GM23338 (cell line): ENCODE data around the gene MARCHF7. TPM values are rescaled to one million over a fixed set of nuclear protein-coding genes. Genes with fewer than 3 reads are reported as not detected.

Experiments used
- ATAC-seq: fragments of 200-7000 bp; cut with Tn5 transposase; 3 replicates; pipeline ENCODE4 v1.9.1; 2020
- DNase-seq: peaks from one replicate; pipeline ENCODE4 v3.0.0-alpha.2; 2015; ENCODE audit warnings: low spot score
- H2AFZ ChIP-seq: fragments of 200-600 bp; sonication (generic); 2 replicates; pipeline ENCODE4 v1.8.0; 2016; ENCODE audit warnings: antibody characterized with exemption, mild to moderate bottlenecking, moderate library complexity
- H3F3A ChIP-seq: fragments of 200-600 bp; sonication (generic); replicated peaks from 2 replicates; pipeline ENCODE4 v1.8.0; 2017; ENCODE audit warnings: antibody characterized with exemption, mixed run types, low read depth
- H3K27ac ChIP-seq: fragments of 200-600 bp; sonication (generic); 2 replicates; pipeline ENCODE4 v1.6.1; 2016; ENCODE audit warnings: low read depth
- H3K27me3 ChIP-seq: fragments of 200-600 bp; sonication (generic); 2 replicates; pipeline ENCODE4 v1.8.0; 2016; ENCODE audit warnings: mild to moderate bottlenecking, mixed run types, moderate library complexity; ENCODE audit not compliant: insufficient read depth
- H3K36me3 ChIP-seq: fragments of 200-600 bp; sonication (generic); 2 replicates; pipeline ENCODE4 v1.8.0; 2016; ENCODE audit warnings: mild to moderate bottlenecking; ENCODE audit not compliant: insufficient read depth
- H3K4me1 ChIP-seq: fragments of 200-600 bp; sonication (generic); 2 replicates; pipeline ENCODE4 v1.8.0; 2016; ENCODE audit warnings: mild to moderate bottlenecking, moderate library complexity; ENCODE audit not compliant: insufficient read depth
- H3K4me2 ChIP-seq: fragments of 200-600 bp; sonication (generic); 2 replicates; pipeline ENCODE4 v1.7.1; 2017; ENCODE audit warnings: mixed run types
- H3K4me3 ChIP-seq: fragments of 200-600 bp; sonication (generic); 2 replicates; pipeline ENCODE4 v1.6.1; 2016; ENCODE audit warnings: mixed run types
- H3K79me2 ChIP-seq: fragments of 200-600 bp; sonication (generic); replicated peaks from 2 replicates; pipeline ENCODE4 v1.8.0; 2017; ENCODE audit warnings: mild to moderate bottlenecking; ENCODE audit not compliant: insufficient read depth
- H3K9me2 ChIP-seq: fragments of 200-600 bp; sonication (generic); 2 replicates; pipeline ENCODE4 v1.8.0; 2017; ENCODE audit not compliant: insufficient read depth
- H4K20me1 ChIP-seq: fragments of 200-600 bp; sonication (generic); replicated peaks from 2 replicates; pipeline ENCODE4 v1.8.0; 2017; ENCODE audit warnings: mild to moderate bottlenecking; ENCODE audit not compliant: insufficient read depth
- H3K27ac Mint-ChIP-seq: 2 replicates; pipeline ENCODE4 v1.8.0; 2020; ENCODE audit warnings: inconsistent platforms, mild to moderate bottlenecking, moderate library complexity, mixed read lengths
- H3K27me3 Mint-ChIP-seq: 3 replicates; pipeline ENCODE4 v1.8.0; 2022; ENCODE audit warnings: low read depth, mild to moderate bottlenecking, moderate library complexity, mixed read lengths, inconsistent platforms; ENCODE audit not compliant: insufficient read depth, poor library complexity
- H3K36me3 Mint-ChIP-seq: 3 replicates; pipeline ENCODE4 v1.8.0; 2021; ENCODE audit warnings: low read depth, mild to moderate bottlenecking, inconsistent platforms, moderate library complexity, mixed read lengths
- H3K4me1 Mint-ChIP-seq: 3 replicates; pipeline ENCODE4 v1.8.0; 2020; ENCODE audit warnings: mild to moderate bottlenecking, inconsistent platforms, mixed read lengths
- H3K4me3 Mint-ChIP-seq: 3 replicates; pipeline ENCODE4 v1.8.0; 2021; ENCODE audit warnings: moderate library complexity, mild to moderate bottlenecking, inconsistent platforms, mixed read lengths
- H3K9me3 Mint-ChIP-seq: 3 replicates; pipeline ENCODE4 v1.8.0; 2020; ENCODE audit warnings: moderate library complexity, mild to moderate bottlenecking, inconsistent platforms, mixed read lengths
- CREB1 ChIP-seq: fragments of 250-450 bp; sonication (Bioruptor Pico); IDR thresholded peaks from 2 replicates; pipeline ENCODE4 v1.5.0; 2020; ENCODE audit warnings: low read depth, mild to moderate bottlenecking, moderate library complexity
- EZH2 ChIP-seq: fragments of 200-600 bp; sonication (generic); IDR thresholded peaks from one replicate; pipeline ENCODE4 v1.8.0; 2017; ENCODE audit warnings: antibody characterized with exemption, mild to moderate bottlenecking, low read depth; ENCODE audit not compliant: unreplicated experiment
- EZH2phosphoT487 ChIP-seq: fragments of 200-600 bp; sonication (generic); IDR thresholded peaks from one replicate; pipeline ENCODE4 v1.8.1; 2018; ENCODE audit warnings: antibody characterized with exemption; ENCODE audit not compliant: unreplicated experiment
- JUNB ChIP-seq: IDR thresholded peaks from one replicate; pipeline ENCODE4 v1.6.1; 2016; ENCODE audit warnings: antibody characterized with exemption; ENCODE audit not compliant: unreplicated experiment
- NANOG ChIP-seq: IDR thresholded peaks from 2 replicates; pipeline ENCODE4 v1.6.1; 2016; ENCODE audit warnings: antibody characterized with exemption, borderline replicate concordance
- POLR2AphosphoS5 ChIP-seq: IDR thresholded peaks from 2 replicates; pipeline ENCODE4 v1.6.1; 2016; ENCODE audit warnings: antibody characterized with exemption, low read depth
- STAT1 ChIP-seq: IDR thresholded peaks from one replicate; pipeline ENCODE4 v1.6.1; 2016; ENCODE audit warnings: antibody characterized with exemption; ENCODE audit not compliant: unreplicated experiment
- ZNF114 ChIP-seq: fragments of 250-450 bp; sonication (Bioruptor Pico); IDR thresholded peaks from 2 replicates; pipeline ENCODE4 v1.5.0; 2020; ENCODE audit warnings: mild to moderate bottlenecking, moderate library complexity
- ZNF331 ChIP-seq: fragments of 250-450 bp; sonication (Bioruptor Pico); IDR thresholded peaks from 2 replicates; pipeline ENCODE4 v1.5.0; 2020; ENCODE audit warnings: low read depth, mild to moderate bottlenecking, moderate library complexity
- ZNF462 ChIP-seq: fragments of 250-450 bp; sonication (Bioruptor Pico); IDR thresholded peaks from 2 replicates; pipeline ENCODE4 v1.5.0; 2020; ENCODE audit warnings: mild to moderate bottlenecking, moderate library complexity
- polyA plus RNA-seq: library from polyadenylated mRNA; unstranded; fragments of >200 nt; fragmentation: Nextera tagmentation; extraction: Ambion mirVana; gene quantifications from 2 replicates; pipeline ENCODE4 v1.2.1, GENCODE V29; 2016
- total RNA-seq: library from RNA; depleted of rRNA; stranded (reverse); fragments of >200 nt; shearing (Covaris generic); gene quantifications from 2 replicates; pipeline ENCODE4 v1.2.3, GENCODE V29; 2014
- TF ChIP-seq, protein P1 (sequence below), 2 experiments: fragments of 200-600 bp in 1 of 2; sonication (generic) in 1 of 2; conservative IDR thresholded peaks; 2 replicates each; pipeline versions ENCODE4 v1.5.1 to v1.6.1; 2016 to 2017; ENCODE audit warnings: antibody characterized with exemption in 2 of 2, low read depth in 2 of 2, mild to moderate bottlenecking in 2 of 2, moderate library complexity in 1 of 2
- TF ChIP-seq, protein P2 (sequence below): IDR thresholded peaks from one replicate; pipeline ENCODE4 v1.6.1; 2018; ENCODE audit warnings: antibody characterized with exemption; ENCODE audit not compliant: unreplicated experiment
- TF ChIP-seq, protein P3 (sequence below): IDR thresholded peaks from 2 replicates; pipeline ENCODE4 v1.6.1; 2016; ENCODE audit warnings: antibody characterized with exemption

Gene MARCHF7
- total and polyA plus RNA-seq, 2 experiments from 2014 or later, result 101 to 142 TPM

DNA sequence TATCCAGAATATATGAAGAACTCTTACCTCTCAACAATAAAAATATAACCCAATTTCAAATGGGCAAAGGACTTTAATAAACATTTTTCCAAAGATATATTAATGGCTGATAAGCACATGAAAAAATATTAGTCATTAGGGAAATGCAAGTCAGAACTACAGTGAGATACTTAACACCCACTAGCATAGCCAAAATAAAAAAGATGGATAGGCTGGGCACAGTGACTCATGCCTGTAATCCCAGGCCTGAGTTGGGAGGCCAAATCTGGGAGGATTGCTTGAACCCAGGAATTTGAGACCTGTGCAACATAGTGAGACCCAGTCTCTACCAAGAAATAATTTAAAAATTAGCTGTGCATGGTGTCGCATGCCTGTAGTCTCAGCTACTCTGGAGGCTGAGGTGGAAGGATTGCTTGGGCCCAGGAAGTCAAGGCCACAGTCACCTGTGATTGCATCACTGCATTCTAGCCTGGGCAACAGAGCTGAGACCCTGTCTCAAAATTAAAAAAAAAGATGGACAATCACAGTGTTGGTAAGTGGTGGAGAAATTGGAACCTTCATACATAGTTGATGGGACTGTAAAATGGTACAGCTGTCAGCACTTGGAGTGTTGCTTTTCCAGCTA is 25.1 kb downstream of the MARCHF7 start:
- peaks cover 62% of the 10 kb centered on the region for H3K36me3 Mint-ChIP-seq
- no peak overlapping the region for H3K4me3 Mint-ChIP-seq
- no peaks in the 10 kb centered on the region for H3F3A ChIP-seq
- no peak overlapping the region for H3K4me3 ChIP-seq
- H3K9me3 Mint-ChIP-seq, result no peaks in the 10 kb centered on the region
- DNase-seq, result no peak
- TF ChIP-seq EZH2phosphoT487, result no peak
- no peak for TF ChIP-seq STAT1
- no peak for TF ChIP-seq ZNF331 (CRISPR knock-in tag)
- TF ChIP-seq, protein P1, sequence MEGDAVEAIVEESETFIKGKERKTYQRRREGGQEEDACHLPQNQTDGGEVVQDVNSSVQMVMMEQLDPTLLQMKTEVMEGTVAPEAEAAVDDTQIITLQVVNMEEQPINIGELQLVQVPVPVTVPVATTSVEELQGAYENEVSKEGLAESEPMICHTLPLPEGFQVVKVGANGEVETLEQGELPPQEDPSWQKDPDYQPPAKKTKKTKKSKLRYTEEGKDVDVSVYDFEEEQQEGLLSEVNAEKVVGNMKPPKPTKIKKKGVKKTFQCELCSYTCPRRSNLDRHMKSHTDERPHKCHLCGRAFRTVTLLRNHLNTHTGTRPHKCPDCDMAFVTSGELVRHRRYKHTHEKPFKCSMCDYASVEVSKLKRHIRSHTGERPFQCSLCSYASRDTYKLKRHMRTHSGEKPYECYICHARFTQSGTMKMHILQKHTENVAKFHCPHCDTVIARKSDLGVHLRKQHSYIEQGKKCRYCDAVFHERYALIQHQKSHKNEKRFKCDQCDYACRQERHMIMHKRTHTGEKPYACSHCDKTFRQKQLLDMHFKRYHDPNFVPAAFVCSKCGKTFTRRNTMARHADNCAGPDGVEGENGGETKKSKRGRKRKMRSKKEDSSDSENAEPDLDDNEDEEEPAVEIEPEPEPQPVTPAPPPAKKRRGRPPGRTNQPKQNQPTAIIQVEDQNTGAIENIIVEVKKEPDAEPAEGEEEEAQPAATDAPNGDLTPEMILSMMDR (conservative IDR thresholded peaks at IDR 0.05; ENCODE audit: low read depth in 2 of 2), result no peak
- TF ChIP-seq, protein P2, sequence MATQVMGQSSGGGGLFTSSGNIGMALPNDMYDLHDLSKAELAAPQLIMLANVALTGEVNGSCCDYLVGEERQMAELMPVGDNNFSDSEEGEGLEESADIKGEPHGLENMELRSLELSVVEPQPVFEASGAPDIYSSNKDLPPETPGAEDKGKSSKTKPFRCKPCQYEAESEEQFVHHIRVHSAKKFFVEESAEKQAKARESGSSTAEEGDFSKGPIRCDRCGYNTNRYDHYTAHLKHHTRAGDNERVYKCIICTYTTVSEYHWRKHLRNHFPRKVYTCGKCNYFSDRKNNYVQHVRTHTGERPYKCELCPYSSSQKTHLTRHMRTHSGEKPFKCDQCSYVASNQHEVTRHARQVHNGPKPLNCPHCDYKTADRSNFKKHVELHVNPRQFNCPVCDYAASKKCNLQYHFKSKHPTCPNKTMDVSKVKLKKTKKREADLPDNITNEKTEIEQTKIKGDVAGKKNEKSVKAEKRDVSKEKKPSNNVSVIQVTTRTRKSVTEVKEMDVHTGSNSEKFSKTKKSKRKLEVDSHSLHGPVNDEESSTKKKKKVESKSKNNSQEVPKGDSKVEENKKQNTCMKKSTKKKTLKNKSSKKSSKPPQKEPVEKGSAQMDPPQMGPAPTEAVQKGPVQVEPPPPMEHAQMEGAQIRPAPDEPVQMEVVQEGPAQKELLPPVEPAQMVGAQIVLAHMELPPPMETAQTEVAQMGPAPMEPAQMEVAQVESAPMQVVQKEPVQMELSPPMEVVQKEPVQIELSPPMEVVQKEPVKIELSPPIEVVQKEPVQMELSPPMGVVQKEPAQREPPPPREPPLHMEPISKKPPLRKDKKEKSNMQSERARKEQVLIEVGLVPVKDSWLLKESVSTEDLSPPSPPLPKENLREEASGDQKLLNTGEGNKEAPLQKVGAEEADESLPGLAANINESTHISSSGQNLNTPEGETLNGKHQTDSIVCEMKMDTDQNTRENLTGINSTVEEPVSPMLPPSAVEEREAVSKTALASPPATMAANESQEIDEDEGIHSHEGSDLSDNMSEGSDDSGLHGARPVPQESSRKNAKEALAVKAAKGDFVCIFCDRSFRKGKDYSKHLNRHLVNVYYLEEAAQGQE, result no peak
- TF ChIP-seq ZNF462 (CRISPR knock-in tag), result no peak
- no peak for TF ChIP-seq EZH2
- no peak for TF ChIP-seq ZNF114
- no peak for TF ChIP-seq JUNB
- TF ChIP-seq, protein P3, sequence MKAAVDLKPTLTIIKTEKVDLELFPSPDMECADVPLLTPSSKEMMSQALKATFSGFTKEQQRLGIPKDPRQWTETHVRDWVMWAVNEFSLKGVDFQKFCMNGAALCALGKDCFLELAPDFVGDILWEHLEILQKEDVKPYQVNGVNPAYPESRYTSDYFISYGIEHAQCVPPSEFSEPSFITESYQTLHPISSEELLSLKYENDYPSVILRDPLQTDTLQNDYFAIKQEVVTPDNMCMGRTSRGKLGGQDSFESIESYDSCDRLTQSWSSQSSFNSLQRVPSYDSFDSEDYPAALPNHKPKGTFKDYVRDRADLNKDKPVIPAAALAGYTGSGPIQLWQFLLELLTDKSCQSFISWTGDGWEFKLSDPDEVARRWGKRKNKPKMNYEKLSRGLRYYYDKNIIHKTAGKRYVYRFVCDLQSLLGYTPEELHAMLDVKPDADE, result no peak
- TF ChIP-seq POLR2AphosphoS5, result no peak
- no peak for TF ChIP-seq NANOG
- no peak for TF ChIP-seq CREB1 (CRISPR knock-in tag)
- H3K27ac ChIP-seq, result no peak overlapping the region
- no peaks in the 10 kb centered on the region for H3K27me3 ChIP-seq
- H3K79me2 ChIP-seq, result peaks cover 99% of the 10 kb centered on the region
- peaks cover 37% of the 10 kb centered on the region for H4K20me1 ChIP-seq
- no peaks in the 10 kb centered on the region for H3K4me1 Mint-ChIP-seq
- no peak overlapping the region for H2AFZ ChIP-seq
- H3K36me3 ChIP-seq, result peaks cover 24% of the 10 kb centered on the region; the same call in 1 of the 2 replicates
- no peaks in the 10 kb centered on the region for H3K9me2 ChIP-seq
- peaks cover 3% of the 10 kb centered on the region for H3K27me3 Mint-ChIP-seq
- no peaks in the 10 kb centered on the region for H3K4me1 ChIP-seq
- H3K4me2 ChIP-seq, result no peak overlapping the region
- ATAC-seq, result no peak
- peak overlapping the region; percentile 59; the same call in 1 of the 2 replicates for H3K27ac Mint-ChIP-seq
